ENCODE measurements around the gene HBA1. TPM values are rescaled to one million over a fixed set of nuclear protein-coding genes. Genes with fewer than 3 reads are reported as not detected.

The HBA1 gene
- total and polyA plus RNA-seq, 2 of the 8 experiments (the other 6 are each of a cell fraction or from before 2014, with no cell fraction given) = 2.3 TPM

DNA sequence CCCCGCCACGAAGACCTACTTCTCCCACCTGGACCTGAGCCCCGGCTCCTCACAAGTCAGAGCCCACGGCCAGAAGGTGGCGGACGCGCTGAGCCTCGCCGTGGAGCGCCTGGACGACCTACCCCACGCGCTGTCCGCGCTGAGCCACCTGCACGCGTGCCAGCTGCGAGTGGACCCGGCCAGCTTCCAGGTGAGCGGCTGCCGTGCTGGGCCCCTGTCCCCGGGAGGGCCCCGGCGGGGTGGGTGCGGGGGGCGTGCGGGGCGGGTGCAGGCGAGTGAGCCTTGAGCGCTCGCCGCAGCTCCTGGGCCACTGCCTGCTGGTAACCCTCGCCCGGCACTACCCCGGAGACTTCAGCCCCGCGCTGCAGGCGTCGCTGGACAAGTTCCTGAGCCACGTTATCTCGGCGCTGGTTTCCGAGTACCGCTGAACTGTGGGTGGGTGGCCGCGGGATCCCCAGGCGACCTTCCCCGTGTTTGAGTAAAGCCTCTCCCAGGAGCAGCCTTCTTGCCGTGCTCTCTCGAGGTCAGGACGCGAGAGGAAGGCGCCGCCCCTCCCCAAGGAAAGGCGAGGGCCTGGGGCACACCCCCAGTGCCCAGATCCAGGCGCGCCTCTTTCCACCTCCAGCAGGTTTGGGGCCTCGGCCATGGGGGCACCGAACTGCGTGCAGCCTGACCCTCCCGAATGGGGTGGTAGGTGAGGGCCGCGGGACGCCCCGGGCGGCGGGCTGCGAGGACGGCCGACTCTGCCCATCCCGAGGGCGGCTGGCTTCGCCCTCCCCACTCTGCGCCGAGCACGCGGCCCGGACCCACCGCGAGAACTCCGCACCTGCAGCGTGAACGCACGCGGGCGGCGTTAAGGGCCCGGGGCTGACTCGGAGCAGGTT, 4.4 kb downstream of the HBA1 start (continued):
- TF ChIP-seq TAF1 (IDR thresholded peaks at IDR 0.05; ENCODE audit: low read depth, low read length) = 0 out of 2 replicates have a peak, but pooled peaks have one; percentile 16
- TF ChIP-seq HDAC2 (IDR thresholded peaks at IDR 0.05; ENCODE audit: borderline replicate concordance in 1 of 2, low read depth in 2 of 2, low read length in 2 of 2) = peak in 1 of 2 experiments; percentile 32; a peak in 1 of 4 replicates
- TF ChIP-seq YY1 (IDR thresholded peaks at IDR 0.05; ENCODE audit: low read depth, low read length) = peak; percentile 64; the same call in 1 of the 2 replicates
- TF ChIP-seq, protein P1, sequence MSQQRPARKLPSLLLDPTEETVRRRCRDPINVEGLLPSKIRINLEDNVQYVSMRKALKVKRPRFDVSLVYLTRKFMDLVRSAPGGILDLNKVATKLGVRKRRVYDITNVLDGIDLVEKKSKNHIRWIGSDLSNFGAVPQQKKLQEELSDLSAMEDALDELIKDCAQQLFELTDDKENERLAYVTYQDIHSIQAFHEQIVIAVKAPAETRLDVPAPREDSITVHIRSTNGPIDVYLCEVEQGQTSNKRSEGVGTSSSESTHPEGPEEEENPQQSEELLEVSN (IDR thresholded peaks at IDR 0.05) = peak; percentile 98
- TF ChIP-seq RNF2 (IDR thresholded peaks at IDR 0.05; ENCODE audit: borderline replicate concordance, low read depth, low read length, missing control alignments, poor library complexity, severe bottlenecking) = peak; percentile 78
- TF ChIP-seq, protein P2, sequence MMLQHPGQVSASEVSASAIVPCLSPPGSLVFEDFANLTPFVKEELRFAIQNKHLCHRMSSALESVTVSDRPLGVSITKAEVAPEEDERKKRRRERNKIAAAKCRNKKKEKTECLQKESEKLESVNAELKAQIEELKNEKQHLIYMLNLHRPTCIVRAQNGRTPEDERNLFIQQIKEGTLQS (IDR thresholded peaks at IDR 0.05; ENCODE audit: insufficient read depth, low read depth, low read length) = no peak
- no peak for TF ChIP-seq TBP (IDR thresholded peaks at IDR 0.05; ENCODE audit: low read depth, low read length)
- no peak for TF ChIP-seq SIX5 (IDR thresholded peaks at IDR 0.05; ENCODE audit: low read depth, low read length)
- no peak for TF ChIP-seq SRF (IDR thresholded peaks at IDR 0.05; ENCODE audit: low read depth, low read length)
- TF ChIP-seq, protein P3, sequence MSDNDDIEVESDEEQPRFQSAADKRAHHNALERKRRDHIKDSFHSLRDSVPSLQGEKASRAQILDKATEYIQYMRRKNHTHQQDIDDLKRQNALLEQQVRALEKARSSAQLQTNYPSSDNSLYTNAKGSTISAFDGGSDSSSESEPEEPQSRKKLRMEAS (IDR thresholded peaks at IDR 0.05) = peak; percentile 100
- peak; percentile 10 for TF ChIP-seq TAF7 (optimal IDR thresholded peaks at IDR 0.05; ENCODE audit: borderline replicate concordance, low read depth, low read length)
- TF ChIP-seq JUN (IDR thresholded peaks at IDR 0.05; ENCODE audit: low read depth, low read length) = no peak
- no peak for TF ChIP-seq POU5F1 (IDR thresholded peaks at IDR 0.05; ENCODE audit: low read depth, low read length)
- no peak for TF ChIP-seq MAFK (IDR thresholded peaks at IDR 0.05; ENCODE audit: low read depth, low read length)
- no peak for TF ChIP-seq SP1 (IDR thresholded peaks at IDR 0.05; ENCODE audit: low read depth, low read length)
- 0 out of 2 replicates have a peak, but pooled peaks have one; percentile 28 for TF ChIP-seq TEAD4 (IDR thresholded peaks at IDR 0.05; ENCODE audit: low read depth, low read length)
- no peak for TF ChIP-seq NRF1 (IDR thresholded peaks at IDR 0.05; ENCODE audit: low read depth, low read length)
- peak; percentile 40 for TF ChIP-seq CREB1 (IDR thresholded peaks at IDR 0.05)
- TF ChIP-seq, protein P4, sequence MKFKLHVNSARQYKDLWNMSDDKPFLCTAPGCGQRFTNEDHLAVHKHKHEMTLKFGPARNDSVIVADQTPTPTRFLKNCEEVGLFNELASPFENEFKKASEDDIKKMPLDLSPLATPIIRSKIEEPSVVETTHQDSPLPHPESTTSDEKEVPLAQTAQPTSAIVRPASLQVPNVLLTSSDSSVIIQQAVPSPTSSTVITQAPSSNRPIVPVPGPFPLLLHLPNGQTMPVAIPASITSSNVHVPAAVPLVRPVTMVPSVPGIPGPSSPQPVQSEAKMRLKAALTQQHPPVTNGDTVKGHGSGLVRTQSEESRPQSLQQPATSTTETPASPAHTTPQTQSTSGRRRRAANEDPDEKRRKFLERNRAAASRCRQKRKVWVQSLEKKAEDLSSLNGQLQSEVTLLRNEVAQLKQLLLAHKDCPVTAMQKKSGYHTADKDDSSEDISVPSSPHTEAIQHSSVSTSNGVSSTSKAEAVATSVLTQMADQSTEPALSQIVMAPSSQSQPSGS (IDR thresholded peaks at IDR 0.05; ENCODE audit: low read length) = no peak
- TF ChIP-seq GABPA (IDR thresholded peaks at IDR 0.05; ENCODE audit: borderline replicate concordance, insufficient read depth, low read length) = peak; percentile 71; the same call in 1 of the 2 replicates
